H1 (cell line): Measurements from ENCODE around the gene BASP1. TPM values are rescaled to one million over a fixed set of nuclear protein-coding genes. Genes with fewer than 3 reads are reported as not detected.

Experiments used
- BRCA1 ChIP-seq: IDR thresholded peaks from 2 replicates; pipeline ENCODE4 v1.6.1; 2012; ENCODE audit warnings: low read depth, low read length, improper control_type of control experiment
- CHD1 ChIP-seq: IDR thresholded peaks from 2 replicates; pipeline ENCODE4 v1.6.1; 2012; ENCODE audit warnings: low read depth, low read length, improper control_type of control experiment
- EP300 ChIP-seq, 2 experiments: IDR thresholded peaks; 1 replicate in 1 of 2; 2 replicates in 1 of 2; pipeline ENCODE4 v1.6.1; 2011 to 2012; ENCODE audit warnings: low read depth in 2 of 2, low read length in 2 of 2, mild to moderate bottlenecking in 2 of 2, borderline replicate concordance in 1 of 2, inconsistent platforms in 1 of 2, moderate library complexity in 1 of 2
- polyA plus RNA-seq, 7 experiments: library from polyadenylated mRNA; depleted of rRNA in 3 of 7; stranded (reverse) in 5 of 7; unstranded in 2 of 7; fragments of >200 nt in 5 of 7; fragments of 200-250 nt in 2 of 7; gene quantifications; 1 replicate in 5 of 7; 2 replicates in 1 of 7; 4 replicates in 1 of 7; pipeline versions ENCODE4 v1.2.1 to v1.2.3, GENCODE V29; 2011 to 2013; ENCODE audit warnings: missing spikeins in 2 of 7, mixed read lengths in 2 of 7
- total RNA-seq: library from RNA; stranded (reverse); fragmentation: NEBNext Ultra II Directional; extraction: Animal tissue kit (Norgen Biotek cat#: 25700); gene quantifications from 2 replicates; pipeline ENCODE4 v1.2.1, GENCODE V29; 2021

The BASP1 gene
- total and polyA plus RNA-seq, 2 of the 8 experiments (the other 6 are each of a cell fraction or from before 2014, with no cell fraction given), result 95.2 to 104 TPM

GRCh38 chr5:17267106-17267505 lies 49.7 kb downstream of the BASP1 start (continued):
- TF ChIP-seq CHD1 (no peak), BRCA1 (no peak), EP300 (IDR thresholded peaks at IDR 0.05; ENCODE audit: borderline replicate concordance in 1 of 2, low read depth in 2 of 2, low read length in 2 of 2) (no peak)
